DOHH2 (cell line): ENCODE measurements around the gene ORAI3.

Experiments
- EZH2phosphoT487 ChIP-seq: fragments of 200-600 bp; sonication (generic); IDR thresholded peaks from 2 replicates; pipeline ENCODE4 v1.6.1; 2017; ENCODE audit warnings: borderline replicate concordance, mild to moderate bottlenecking, antibody characterized with exemption, low read length, moderate library complexity, mixed read lengths
- TF ChIP-seq, protein P1 (sequence below): fragments of 200-600 bp; sonication (generic); IDR thresholded peaks from one replicate; pipeline ENCODE4 v1.5.1; 2014; ENCODE audit warnings: antibody characterized with exemption, mild to moderate bottlenecking, low read depth, low read length; ENCODE audit not compliant: poor library complexity, severe bottlenecking

DNA sequence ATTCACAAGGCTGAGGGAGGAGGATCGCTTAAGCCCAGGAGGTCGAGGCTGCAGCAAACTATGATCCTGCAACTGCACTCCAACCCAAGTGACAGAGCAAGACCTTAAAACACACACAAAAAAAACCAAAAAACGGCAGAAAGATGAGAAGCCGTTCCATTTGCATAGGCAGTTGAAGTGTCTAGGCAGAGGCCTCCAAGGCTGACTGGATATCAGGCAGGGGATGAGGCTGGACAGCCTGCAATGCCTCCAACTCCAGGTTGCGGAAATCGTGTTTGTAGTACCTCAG lies 27.5 kb upstream of the ORAI3 start:
- TF ChIP-seq, protein P1, sequence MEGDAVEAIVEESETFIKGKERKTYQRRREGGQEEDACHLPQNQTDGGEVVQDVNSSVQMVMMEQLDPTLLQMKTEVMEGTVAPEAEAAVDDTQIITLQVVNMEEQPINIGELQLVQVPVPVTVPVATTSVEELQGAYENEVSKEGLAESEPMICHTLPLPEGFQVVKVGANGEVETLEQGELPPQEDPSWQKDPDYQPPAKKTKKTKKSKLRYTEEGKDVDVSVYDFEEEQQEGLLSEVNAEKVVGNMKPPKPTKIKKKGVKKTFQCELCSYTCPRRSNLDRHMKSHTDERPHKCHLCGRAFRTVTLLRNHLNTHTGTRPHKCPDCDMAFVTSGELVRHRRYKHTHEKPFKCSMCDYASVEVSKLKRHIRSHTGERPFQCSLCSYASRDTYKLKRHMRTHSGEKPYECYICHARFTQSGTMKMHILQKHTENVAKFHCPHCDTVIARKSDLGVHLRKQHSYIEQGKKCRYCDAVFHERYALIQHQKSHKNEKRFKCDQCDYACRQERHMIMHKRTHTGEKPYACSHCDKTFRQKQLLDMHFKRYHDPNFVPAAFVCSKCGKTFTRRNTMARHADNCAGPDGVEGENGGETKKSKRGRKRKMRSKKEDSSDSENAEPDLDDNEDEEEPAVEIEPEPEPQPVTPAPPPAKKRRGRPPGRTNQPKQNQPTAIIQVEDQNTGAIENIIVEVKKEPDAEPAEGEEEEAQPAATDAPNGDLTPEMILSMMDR, result no peak
- no peak for TF ChIP-seq EZH2phosphoT487
